H1 (cell line): Measurements from ENCODE around the gene USB1. TPM values are rescaled to one million over a fixed set of nuclear protein-coding genes. Genes with fewer than 3 reads are reported as not detected.

Experiments
- CTCF ChIA-PET: fragments of 300-600 bp; sonication (Branson Sonifier 250); formaldehyde crosslinking; loops from one replicate; lab custom pipeline; 2021; ENCODE audit not compliant: partially characterized antibody; lab: Charles Lee
- POLR2A ChIA-PET: fragments of 300-600 bp; sonication (Branson Sonifier 250); formaldehyde crosslinking; loops from one replicate; lab custom pipeline; 2021; ENCODE audit warnings: inconsistent platforms; ENCODE audit not compliant: partially characterized antibody; lab: Charles Lee
- DNase-seq, 2 experiments: peaks; one replicate each; pipeline versions ENCODE4 v3.0.0 to v3.0.0-alpha.2; 2010 to 2022; ENCODE audit warnings: low spot score in 2 of 2, low read depth in 1 of 2, mixed read lengths in 1 of 2
- FAIRE-seq: peaks from 2 replicates; lab custom pipeline; 2011; peaks lifted over from hg19 to GRCh38; lab: Jason Lieb, UNC
- H2AFZ ChIP-seq: 2 replicates; pipeline ENCODE4 v1.8.1; 2012; ENCODE audit warnings: low read length, inconsistent platforms
- H2AK5ac ChIP-seq: 2 replicates; pipeline ENCODE4 v1.6.1; 2013; ENCODE audit warnings: low read depth, low read length
- H2BK120ac ChIP-seq: replicated peaks from 2 replicates; pipeline ENCODE3; 2013; ENCODE audit warnings: low read depth, low read length, inconsistent platforms
- H2BK12ac ChIP-seq: 2 replicates; pipeline ENCODE4 v1.6.1; 2013; ENCODE audit warnings: low read depth, low read length
- H2BK15ac ChIP-seq: 2 replicates; pipeline ENCODE4 v1.6.1; 2013; ENCODE audit warnings: low read length
- H2BK20ac ChIP-seq: 2 replicates; pipeline ENCODE4 v1.6.1; 2013; ENCODE audit warnings: low read length
- H2BK5ac ChIP-seq: 2 replicates; pipeline ENCODE4 v1.6.1; 2013; ENCODE audit warnings: low read depth, low read length
- H3K14ac ChIP-seq: 2 replicates; pipeline ENCODE4 v1.6.1; 2013; ENCODE audit warnings: inconsistent platforms; ENCODE audit not compliant: insufficient read length
- H3K18ac ChIP-seq: 2 replicates; pipeline ENCODE4 v1.6.1; 2013; ENCODE audit warnings: low read length; ENCODE audit errors: extremely low read depth
- H3K23ac ChIP-seq: 2 replicates; pipeline ENCODE4 v1.6.1; 2013; ENCODE audit warnings: inconsistent platforms; ENCODE audit not compliant: insufficient read length
- H3K23me2 ChIP-seq: 2 replicates; pipeline ENCODE4 v1.6.1; 2013; ENCODE audit warnings: low read depth, low read length
- H3K27ac ChIP-seq: 2 replicates; pipeline ENCODE4 v1.6.1; 2011; ENCODE audit warnings: low read depth, low read length, inconsistent platforms
- H3K27me3 ChIP-seq, 4 experiments: replicated peaks in 1 of 4; 1 replicate in 1 of 4; 2 replicates in 3 of 4; pipeline versions ENCODE4 v1.6.1 to v1.8.1; 2011 to 2013; ENCODE audit warnings: low read length in 3 of 4, mild to moderate bottlenecking in 3 of 4, inconsistent platforms in 2 of 4, mixed read lengths in 2 of 4, moderate library complexity in 1 of 4; ENCODE audit not compliant: control insufficient read depth in 3 of 4, insufficient read depth in 3 of 4; ENCODE audit errors: extremely low read depth in 1 of 4
- H3K36me3 ChIP-seq, 4 experiments: 2 replicates each; pipeline versions ENCODE4 v1.6.1 to v1.8.1; 2011 to 2013; ENCODE audit warnings: mild to moderate bottlenecking in 4 of 4, low read length in 3 of 4, moderate library complexity in 2 of 4, control low read depth in 1 of 4, inconsistent platforms in 1 of 4; ENCODE audit not compliant: insufficient read depth in 4 of 4, control insufficient read depth in 2 of 4
- H3K4ac ChIP-seq: replicated peaks from 2 replicates; pipeline ENCODE3; 2013; ENCODE audit warnings: low read length, low read depth, mixed read lengths, inconsistent platforms; ENCODE audit not compliant: insufficient read length
- H3K4me1 ChIP-seq, 4 experiments: replicated peaks in 1 of 4; 1 replicate in 1 of 4; 2 replicates in 3 of 4; pipeline versions ENCODE4 v1.6.1 to v1.8.1; 2011 to 2013; ENCODE audit warnings: low read length in 3 of 4, inconsistent platforms in 2 of 4, mixed read lengths in 1 of 4; ENCODE audit not compliant: insufficient read depth in 4 of 4, control insufficient read depth in 3 of 4
- H3K4me2 ChIP-seq, 2 experiments: 2 replicates each; pipeline versions ENCODE4 v1.6.1 to v1.8.1; 2011 to 2013; ENCODE audit warnings: low read depth in 2 of 2, low read length in 2 of 2, control low read depth in 1 of 2, inconsistent platforms in 1 of 2, mild to moderate bottlenecking in 1 of 2; ENCODE audit not compliant: insufficient read depth in 1 of 2
- H3K4me3 ChIP-seq, 4 experiments: fragments of 200-600, 300-600 bp in 1 of 4; sonication (generic), shearing (Covaris generic), sonication (Bioruptor Twin) in 1 of 4; 2 replicates each; pipeline versions ENCODE4 v1.5.1 to v1.8.1; 2011 to 2016; ENCODE audit warnings: low read length in 4 of 4, low read depth in 3 of 4, control low read depth in 2 of 4, inconsistent platforms in 2 of 4, mild to moderate bottlenecking in 2 of 4, mixed read lengths in 1 of 4, moderate library complexity in 1 of 4; ENCODE audit not compliant: insufficient read depth in 2 of 4; ENCODE audit errors: extremely low read depth in 1 of 4
- H3K56ac ChIP-seq: replicated peaks from 2 replicates; pipeline ENCODE3; 2013; ENCODE audit warnings: low read depth, mild to moderate bottlenecking, mixed read lengths, low read length, inconsistent platforms; ENCODE audit not compliant: insufficient read length
- H3K79me1 ChIP-seq: 2 replicates; pipeline ENCODE4 v1.6.1; 2013; ENCODE audit warnings: low read depth, low read length, control low read depth
- H3K79me2 ChIP-seq, 2 experiments: 2 replicates each; pipeline versions ENCODE4 v1.6.1 to v1.8.1; 2012 to 2013; ENCODE audit warnings: low read length in 2 of 2, mild to moderate bottlenecking in 2 of 2, inconsistent platforms in 1 of 2; ENCODE audit not compliant: insufficient read depth in 2 of 2, control insufficient read depth in 1 of 2
- H3K9ac ChIP-seq, 4 experiments: replicated peaks in 1 of 4; 1 replicate in 1 of 4; 2 replicates in 3 of 4; pipeline versions ENCODE4 v1.6.1 to v1.8.1; 2011 to 2013; ENCODE audit warnings: low read depth in 3 of 4, low read length in 3 of 4, control low read depth in 2 of 4, mild to moderate bottlenecking in 2 of 4, moderate library complexity in 2 of 4, inconsistent platforms in 1 of 4; ENCODE audit errors: extremely low read depth in 1 of 4
- H3K9me3 ChIP-seq, 2 experiments: 2 replicates each; pipeline versions ENCODE4 v1.6.1 to v1.8.1; 2012 to 2013; ENCODE audit warnings: mild to moderate bottlenecking in 2 of 2, moderate library complexity in 2 of 2, control low read depth in 1 of 2, inconsistent platforms in 1 of 2, low read depth in 1 of 2, low read length in 1 of 2, mixed read lengths in 1 of 2; ENCODE audit not compliant: insufficient read depth in 2 of 2
- H4K20me1 ChIP-seq, 2 experiments: replicated peaks in 1 of 2; 2 replicates each; pipeline versions ENCODE3 to v1.8.1; 2011 to 2013; ENCODE audit warnings: inconsistent platforms in 2 of 2, low read length in 2 of 2, mild to moderate bottlenecking in 1 of 2; ENCODE audit not compliant: insufficient read depth in 2 of 2, control insufficient read depth in 1 of 2
- H4K5ac ChIP-seq: 2 replicates; pipeline ENCODE4 v1.6.1; 2013; ENCODE audit warnings: low read length, low read depth, mixed read lengths, inconsistent platforms; ENCODE audit not compliant: insufficient read length
- H4K8ac ChIP-seq: 2 replicates; pipeline ENCODE4 v1.8.0; 2013; ENCODE audit warnings: mild to moderate bottlenecking, moderate library complexity, low read length, inconsistent platforms; ENCODE audit not compliant: insufficient read depth; ENCODE audit errors: extremely low read depth
- H4K91ac ChIP-seq: replicated peaks from 2 replicates; pipeline ENCODE3; 2013; ENCODE audit warnings: low read length, mixed read lengths, inconsistent platforms; ENCODE audit not compliant: insufficient read length
- CHD2 ChIP-seq: IDR thresholded peaks from 2 replicates; pipeline ENCODE4 v1.6.1; 2012; ENCODE audit warnings: low read length, improper control_type of control experiment
- CTBP2 ChIP-seq: IDR thresholded peaks from 2 replicates; pipeline ENCODE4 v1.7.0; 2011; ENCODE audit warnings: borderline replicate concordance, mild to moderate bottlenecking, moderate library complexity, mixed read lengths, low read length; ENCODE audit not compliant: insufficient read depth, insufficient read length
- SRF ChIP-seq: IDR thresholded peaks from 2 replicates; pipeline ENCODE4 v1.6.1; 2011; ENCODE audit warnings: mild to moderate bottlenecking, low read depth, low read length, moderate library complexity
- TAF1 ChIP-seq: IDR thresholded peaks from 2 replicates; pipeline ENCODE4 v1.6.1; 2011; ENCODE audit warnings: mild to moderate bottlenecking, low read depth, low read length
- TAF7 ChIP-seq: optimal IDR thresholded peaks from 2 replicates; pipeline ENCODE3; 2011; ENCODE audit warnings: low read depth, mild to moderate bottlenecking, inconsistent platforms, low read length, moderate library complexity, borderline replicate concordance
- YY1 ChIP-seq: IDR thresholded peaks from 2 replicates; pipeline ENCODE4 v1.6.1; 2011; ENCODE audit warnings: low read depth, mild to moderate bottlenecking, low read length
- WGBS, 2 experiments: shearing (Covaris generic) in 1 of 2; methylation state at CpG; one replicate each; pipeline versions ENCODE4 v1.1.6 to v1.1.7; 2013 to 2015; ENCODE audit warnings: low lambda C conversion rate in 2 of 2, mixed read lengths in 2 of 2, inconsistent platforms in 1 of 2, low coverage in 1 of 2, missing lambda C conversion rate in 1 of 2; ENCODE audit not compliant: insufficient replicate concordance in 2 of 2, insufficient coverage in 1 of 2, insufficient read length in 1 of 2; ENCODE audit errors: extremely low coverage in 1 of 2, missing lambda C conversion rate in 1 of 2; 5-methylcytosine and 5-hydroxymethylcytosine counted together
- polyA plus RNA-seq, 7 experiments: library from polyadenylated mRNA; depleted of rRNA in 3 of 7; stranded (reverse) in 5 of 7; unstranded in 2 of 7; fragments of >200 nt in 5 of 7; fragments of 200-250 nt in 2 of 7; gene quantifications; 1 replicate in 5 of 7; 2 replicates in 1 of 7; 4 replicates in 1 of 7; pipeline versions ENCODE4 v1.2.1 to v1.2.3, GENCODE V29; 2011 to 2013; ENCODE audit warnings: missing spikeins in 2 of 7, mixed read lengths in 2 of 7
- total RNA-seq: library from RNA; stranded (reverse); fragmentation: NEBNext Ultra II Directional; extraction: Animal tissue kit (Norgen Biotek cat#: 25700); gene quantifications from 2 replicates; pipeline ENCODE4 v1.2.1, GENCODE V29; 2021

Gene USB1
- total and polyA plus RNA-seq, 2 of the 8 experiments (the other 6 are each of a cell fraction or from before 2014, with no cell fraction given): 65.4 to 75.9 TPM

DNA sequence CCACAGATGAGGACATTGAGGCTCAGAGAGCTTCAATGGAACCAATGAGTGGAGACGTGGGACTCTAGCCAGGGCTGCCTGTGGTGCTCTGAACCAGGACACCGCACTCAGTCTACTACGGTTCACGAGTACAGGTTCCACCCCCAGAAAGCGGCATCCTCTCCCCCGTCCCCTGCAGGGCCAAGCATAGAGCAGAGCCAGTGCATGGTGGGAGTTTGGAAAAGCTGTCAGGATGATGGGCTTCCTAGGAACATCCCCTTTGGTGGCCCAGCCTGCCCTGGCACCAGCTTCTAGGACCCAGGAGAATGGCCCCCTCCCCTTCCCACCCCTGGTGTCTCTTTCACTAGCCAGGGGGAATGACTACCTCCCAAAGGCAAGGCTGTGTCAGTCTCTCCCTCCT lies 9.1 kb upstream of the USB1 start:
- peaks cover 1% of the 10 kb centered on the region in 2 experiments for H4K20me1 ChIP-seq
- DNase-seq (no peak), FAIRE-seq (no peak)
- no peak overlapping the region for H3K56ac ChIP-seq
- H3K18ac ChIP-seq: no peak overlapping the region
- H3K4ac ChIP-seq: no peak overlapping the region
- H2AFZ ChIP-seq: no peak overlapping the region
- no peak overlapping the region for H3K27ac ChIP-seq
- H4K5ac ChIP-seq: no peak overlapping the region
- no peak overlapping the region for H2AK5ac ChIP-seq
- H3K23me2 ChIP-seq: no peaks in the 10 kb centered on the region
- CTCF ChIA-PET: interaction anchor here (0.9 to 26.3 kb wide), 10 partner anchors 9 to 269 kb away, joined by 3 to 305 read pairs (median 4); partner anchors contain the start of genes USB1 and ZNF319
- H2BK120ac ChIP-seq: no peak overlapping the region
- no peak overlapping the region for H3K14ac ChIP-seq
- 96% methylated on average over 6 of the region's 6 CpGs; no CpG with 5 or more reads in 1 of the 2 experiments for WGBS, 2 experiments
- H2BK15ac ChIP-seq: no peak overlapping the region
- no peak overlapping the region for H2BK5ac ChIP-seq
- POLR2A ChIA-PET: interaction anchor here (0.5 to 2.3 kb wide), 3 partner anchors 8 to 166 kb away, joined by 3 to 9 read pairs (median 5); partner anchors contain the start of genes USB1 and ZNF319
- H4K91ac ChIP-seq: no peak overlapping the region
- no peaks in the 10 kb centered on the region for H3K79me1 ChIP-seq
- no peak overlapping the region for H3K4me2 ChIP-seq
- no peaks in the 10 kb centered on the region for H3K9me3 ChIP-seq
- H3K79me2 ChIP-seq: no peaks in the 10 kb centered on the region
- peaks cover 0 to 10% (median 3%) of the 10 kb centered on the region in 4 experiments; a peak in 4 of 8 replicates for H3K36me3 ChIP-seq
- H3K9ac ChIP-seq: no peak overlapping the region
- H4K8ac ChIP-seq: no peak overlapping the region
- H2BK20ac ChIP-seq: no peak overlapping the region
- 0 out of 2 replicates have a peak overlapping the region, but pooled peaks have one; percentile 12 for H2BK12ac ChIP-seq
- no peak for TF ChIP-seq TAF1
- TF ChIP-seq CHD2: no peak
- TF ChIP-seq SRF: no peak
- TF ChIP-seq TAF7: no peak
- TF ChIP-seq CTBP2: no peak
- no peak for TF ChIP-seq YY1
- TF ChIP-seq, all 59 proteins: peak for 0
- Histone ChIP-seq H3K4me1 (peaks cover 0 to 5% (median 2%) of the 10 kb centered on the region in 4 experiments; a peak in 3 of 7 replicates), H3K4me3 (no peak overlapping the region), H3K27me3 (no peaks in the 10 kb centered on the region; a peak in 1 of 7 replicates), H3K23ac (no peak overlapping the region)
